DMS79 (cell line): ENCODE results near the gene AOAH.

ENCODE experiments used
- DNase-seq: peaks from one replicate; lab custom pipeline; 2025; lab: John Stamatoyannopoulos, UW

AOAH gene

GRCh38 chr7:36723951-36724664, at the start of gene AOAH:
TSS of gene AOAH (minus strand) at chr7:36724494. CDS start at chr7:36724148, 346 bp downstream.
- DNase-seq = no peak

GRCh38 chr7:36766451-36766850, 42.2 kb upstream of the AOAH start:
- DNase-seq = no peak

DNA sequence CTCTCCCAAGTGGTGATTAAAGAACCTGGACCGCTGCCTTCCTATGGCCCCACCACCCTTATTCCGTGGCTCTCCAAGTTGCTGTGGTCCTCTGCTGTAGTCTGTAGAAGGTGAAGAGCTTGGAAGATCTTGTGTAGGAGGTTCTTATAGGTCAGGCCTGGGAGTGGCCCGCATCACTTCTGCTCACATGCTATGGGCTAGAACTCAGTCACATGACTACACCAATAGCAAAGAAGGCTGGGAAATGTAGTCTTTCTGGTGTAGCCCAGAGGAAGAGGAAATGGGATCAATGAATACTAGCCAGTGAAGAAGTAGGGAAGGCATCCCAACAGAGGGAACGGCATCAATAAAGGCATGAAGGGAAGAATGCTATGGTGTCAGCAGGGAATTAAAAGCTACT, 41.3 kb upstream of the AOAH start:
- DNase-seq = no peak

- no peak for DNase-seq
Measured at GRCh38 chr7:36764929-36765328, 40.6 kb upstream of the AOAH start.

DNA sequence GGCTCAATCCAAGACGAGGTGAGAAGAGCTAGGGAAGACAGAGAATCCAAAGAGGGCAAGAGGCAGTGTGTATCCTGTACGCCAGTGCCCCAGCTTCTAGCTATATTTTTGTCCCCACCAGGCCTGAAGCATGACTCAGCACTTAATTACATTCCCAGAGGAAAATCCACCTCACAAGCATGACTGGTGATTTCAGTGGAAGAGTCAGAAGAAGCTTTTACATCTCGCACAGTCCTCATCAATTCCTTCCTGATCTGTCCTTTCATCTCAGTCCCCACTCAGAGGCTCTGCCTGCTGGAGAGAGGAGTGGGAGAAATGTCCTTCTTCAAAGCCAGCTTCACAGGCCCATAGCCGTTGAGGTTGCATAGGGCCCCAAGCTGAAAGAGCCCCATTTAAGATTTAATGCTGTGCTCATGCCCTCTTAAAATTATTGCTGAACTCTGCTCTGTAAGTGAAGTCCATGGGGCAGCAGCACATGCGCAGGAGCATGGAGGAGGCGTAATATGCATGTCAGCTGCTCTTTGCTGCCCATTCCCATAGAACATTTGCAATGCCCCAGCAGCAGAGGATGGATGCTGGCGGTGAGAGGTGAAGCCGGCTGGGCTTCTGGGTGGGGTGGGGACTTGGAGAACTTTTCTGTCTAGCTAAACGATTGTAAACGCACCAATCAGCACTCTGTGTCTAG, 39.0 kb upstream of the AOAH start:
- DNase-seq = no peak

DNA sequence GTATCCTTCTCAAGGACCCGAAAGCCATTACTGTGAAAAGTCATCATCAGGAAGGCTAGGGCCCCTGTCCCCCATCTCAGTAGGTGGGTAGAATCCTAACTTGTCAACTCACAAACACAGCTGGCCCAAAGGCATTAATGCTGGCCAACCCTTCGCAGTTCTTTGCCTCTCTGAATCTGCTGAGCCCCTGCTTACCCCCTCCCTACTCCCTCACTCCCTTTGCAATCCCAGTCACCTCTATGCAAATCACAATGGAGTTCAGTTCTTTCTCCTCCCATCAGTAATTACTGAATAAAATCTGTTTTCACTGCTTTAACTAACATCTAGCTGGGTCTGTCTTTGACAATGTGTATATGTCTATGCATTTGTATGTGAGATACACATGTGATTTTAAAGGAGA, 38.1 kb upstream of the AOAH start:
- DNase-seq = no peak

- DNase-seq = no peak
Measured at GRCh38 chr7:36761835-36762234, 37.5 kb upstream of the AOAH start.

DNA sequence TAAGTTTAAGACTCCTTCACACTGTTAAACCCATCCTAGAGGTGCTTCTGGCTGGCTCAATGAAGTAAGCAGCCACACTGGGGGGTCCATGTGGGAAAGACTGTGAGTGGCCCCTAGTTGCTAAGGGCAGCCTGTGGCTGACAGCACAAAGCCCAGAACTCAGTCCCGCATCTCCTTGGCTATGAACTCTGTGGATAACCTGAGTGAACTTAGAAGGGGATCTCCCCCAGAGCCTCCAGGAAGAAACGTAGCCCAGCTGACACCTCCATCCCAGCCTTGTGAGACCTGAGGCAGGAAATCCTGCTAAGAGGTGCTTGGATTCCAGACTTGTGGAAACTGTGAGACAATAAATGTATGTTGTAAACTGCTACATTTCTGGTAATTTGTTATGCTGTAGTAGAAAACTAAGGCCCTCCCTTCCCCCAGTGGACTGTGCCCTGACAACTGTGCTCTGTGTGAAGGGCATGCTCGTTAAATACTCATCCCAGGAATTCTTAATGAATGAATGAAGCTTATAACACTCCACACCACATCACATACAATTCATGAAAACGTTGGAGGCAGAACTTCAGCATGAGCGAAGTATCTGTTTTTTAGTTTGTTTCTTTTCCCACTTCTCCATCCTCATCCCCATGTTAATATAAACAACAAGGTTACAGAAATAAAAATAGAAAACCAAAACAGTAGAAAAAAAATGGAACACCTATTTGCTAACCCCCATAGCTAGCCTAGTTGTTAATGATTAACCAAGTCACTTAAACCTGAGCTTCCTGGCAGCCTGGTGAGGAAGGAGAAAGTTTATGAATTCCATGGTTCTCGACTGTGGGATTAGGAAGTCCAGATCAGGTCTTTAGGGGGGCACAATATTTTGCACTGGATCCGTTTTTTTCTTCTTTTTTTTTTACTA, 36.8 kb upstream of the AOAH start:
- no peak for DNase-seq

DNA sequence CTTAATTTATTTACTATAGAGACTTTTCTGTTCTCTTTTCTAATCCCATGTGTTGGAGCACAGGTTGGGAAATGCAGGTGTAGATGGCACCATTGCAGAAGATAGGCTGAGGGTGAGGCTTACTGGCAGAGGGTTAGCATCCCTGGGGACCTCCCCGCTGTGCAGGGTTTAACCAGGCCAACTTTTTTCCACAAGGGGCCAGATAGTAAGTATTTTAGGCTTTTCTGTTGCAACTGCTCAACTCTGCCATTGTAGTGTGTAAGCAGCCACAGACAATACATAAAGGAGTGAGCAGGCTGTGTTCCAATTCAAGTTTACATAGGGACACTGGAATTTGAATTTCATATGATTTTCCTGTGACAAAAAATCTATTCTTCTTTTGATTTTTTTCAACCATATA, 34.6 kb upstream of the AOAH start:
- no peak for DNase-seq

DNA sequence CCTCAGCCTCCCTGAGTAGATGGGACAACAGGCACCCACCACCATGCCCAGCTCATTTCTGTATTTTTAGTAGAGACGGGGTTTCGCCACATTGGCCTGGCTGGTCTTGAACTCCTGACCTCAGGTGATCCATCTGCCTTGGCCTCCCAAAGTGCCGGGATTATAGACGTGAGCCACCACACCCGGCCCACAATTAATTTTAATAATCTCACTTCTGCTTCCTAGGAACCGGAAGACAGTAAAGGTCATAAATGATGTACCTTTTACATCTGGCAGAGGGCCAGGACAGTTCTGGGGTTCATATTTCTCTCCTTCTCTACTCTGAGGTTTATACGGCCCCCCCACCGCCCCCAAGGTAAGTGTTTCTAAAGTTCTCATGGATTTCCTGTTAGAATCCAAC, 31.2 kb upstream of the AOAH start:
- DNase-seq = no peak

- no peak for DNase-seq
Measured at GRCh38 chr7:36752026-36752711, 27.9 kb upstream of the AOAH start.

GRCh38 chr7:36750451-36750850, 26.2 kb upstream of the AOAH start:
- DNase-seq = no peak

DNA sequence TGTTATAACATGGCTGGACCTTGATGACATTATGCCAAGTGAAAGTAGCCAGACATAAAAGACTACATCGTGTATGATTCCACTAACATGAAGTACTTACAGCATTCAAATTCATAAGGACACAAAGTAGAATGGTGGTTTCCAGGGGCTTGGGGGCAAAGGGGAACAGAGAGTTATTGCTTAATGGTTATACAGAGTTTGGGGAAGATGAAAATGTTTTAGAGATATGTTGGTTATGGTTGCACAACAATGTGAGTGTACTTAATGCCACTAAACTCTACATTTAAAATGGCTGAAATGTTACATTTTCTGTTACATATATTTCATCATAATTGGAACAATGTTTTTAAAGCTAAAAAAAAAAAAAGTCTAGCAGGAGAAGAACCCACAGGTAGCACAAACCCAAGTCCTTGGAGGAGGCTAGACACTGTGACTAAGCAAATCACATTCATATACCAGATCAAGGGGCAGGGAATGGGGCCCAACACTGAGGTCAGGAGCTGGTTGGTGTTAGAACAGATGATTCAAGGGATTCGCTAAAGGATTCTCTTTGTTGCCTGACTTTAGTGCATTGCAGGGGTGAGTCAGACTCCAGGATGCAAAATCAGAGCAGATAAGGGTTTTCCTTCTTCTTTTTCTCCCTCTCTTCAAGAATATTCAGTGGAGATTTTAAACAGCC, 25.1 kb upstream of the AOAH start:
- DNase-seq = no peak

- DNase-seq = no peak
Measured at GRCh38 chr7:36748017-36748487, 23.8 kb upstream of the AOAH start.

- no peak for DNase-seq
Measured at GRCh38 chr7:36747280-36748016, 23.2 kb upstream of the AOAH start.

DNA sequence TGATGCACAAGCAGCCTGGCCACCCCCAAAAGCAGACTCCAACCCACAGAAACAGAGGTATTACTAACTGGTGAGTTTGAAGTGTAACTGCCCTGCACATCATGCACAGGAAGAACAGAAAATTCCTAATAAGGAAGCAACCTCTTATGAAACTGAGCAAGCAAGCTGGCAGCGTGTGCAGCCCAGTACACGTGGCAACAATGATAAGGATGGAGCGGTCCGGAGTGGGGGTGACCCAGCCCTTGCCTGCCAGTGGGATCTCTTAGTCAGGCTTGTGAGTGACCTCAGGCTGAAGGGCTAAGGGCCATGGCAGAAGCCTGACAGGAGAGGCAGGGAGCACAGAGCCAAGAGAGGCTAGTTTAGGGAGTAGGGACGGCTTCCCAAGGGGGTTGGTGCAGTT, 22.1 kb upstream of the AOAH start:
- no peak for DNase-seq

DNA sequence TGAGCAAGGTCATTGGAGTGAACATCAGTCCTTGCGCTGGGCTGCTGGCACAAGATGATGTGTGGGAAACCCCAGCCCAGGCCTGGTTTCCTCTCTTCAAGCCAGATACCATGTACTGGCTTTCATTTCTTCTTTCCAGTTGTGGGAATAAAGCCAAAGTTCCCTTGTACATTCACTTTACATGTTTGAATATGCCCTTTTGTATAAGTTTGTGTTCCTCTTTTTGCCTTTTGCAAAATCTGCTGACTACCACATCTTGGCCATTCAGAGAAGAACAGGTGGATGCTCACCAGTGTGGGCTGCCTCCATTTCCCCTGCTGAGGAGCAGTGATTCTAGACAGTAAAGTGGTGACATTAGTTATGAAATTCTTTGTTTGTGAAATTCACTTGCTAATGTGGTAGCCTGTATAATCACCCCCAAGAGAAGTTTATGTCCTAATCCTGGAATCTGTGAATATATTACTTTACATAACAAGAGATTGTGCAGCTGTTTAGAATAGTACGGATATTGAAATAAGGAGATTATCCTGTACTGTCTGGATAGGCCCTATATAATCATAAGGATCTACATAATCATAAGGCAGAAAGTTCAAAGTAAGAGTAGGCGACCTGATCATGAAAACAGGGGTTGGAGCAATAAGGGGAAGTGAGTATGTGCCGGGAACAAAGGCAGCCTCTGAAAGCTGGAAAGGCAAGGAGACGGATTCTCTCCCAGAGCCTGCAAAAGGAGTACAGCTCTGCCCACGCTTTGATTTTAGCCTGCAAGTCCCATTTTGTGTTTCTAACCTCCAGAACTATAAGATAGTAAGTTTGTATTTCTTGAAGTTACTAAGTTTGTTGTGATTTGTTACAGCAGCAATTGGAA, 18.8 kb upstream of the AOAH start:
- no peak for DNase-seq

GRCh38 chr7:36741866-36742265, 17.6 kb upstream of the AOAH start:
- DNase-seq = no peak

- DNase-seq = no peak
Measured at GRCh38 chr7:36739351-36739750, 15.1 kb upstream of the AOAH start.

- no peak for DNase-seq
Measured at GRCh38 chr7:36736899-36737211, 12.6 kb upstream of the AOAH start.
